ENCODE results near the gene CDH13.

Gene CDH13

GRCh38 chr16:82653550-82654511 lies 27.1 kb downstream of the CDH13 start:
- no peak for DNase-seq

GRCh38 chr16:82655072-82655714 lies 28.4 kb downstream of the CDH13 start:
- no peak for DNase-seq

GRCh38 chr16:82655720-82656490 lies 29.1 kb downstream of the CDH13 start:
- DNase-seq, result no peak

- DNase-seq, result no peak
These were observed 30.5 kb downstream of the CDH13 start for GRCh38 chr16:82657239-82657638.

GRCh38 chr16:82657786-82658185 lies 31.0 kb downstream of the CDH13 start:
- no peak for DNase-seq

- no peak for DNase-seq
These were observed 32.0 kb downstream of the CDH13 start for GRCh38 chr16:82658796-82659195.

GRCh38 chr16:82660075-82660645 lies 33.4 kb downstream of the CDH13 start:
- no peak for DNase-seq

- DNase-seq, result no peak
These were observed 34.2 kb downstream of the CDH13 start for GRCh38 chr16:82660966-82661365.

GRCh38 chr16:82664181-82664580 lies 37.4 kb downstream of the CDH13 start:
- DNase-seq, result no peak

GRCh38 chr16:82665025-82665424 lies 38.3 kb downstream of the CDH13 start:
- no peak for DNase-seq

- no peak for DNase-seq
These were observed 40.7 kb downstream of the CDH13 start for GRCh38 chr16:82667437-82667836.

GRCh38 chr16:82668094-82668493 lies 41.3 kb downstream of the CDH13 start:
- no peak for DNase-seq

GRCh38 chr16:82671741-82672140 lies 45.0 kb downstream of the CDH13 start:
- DNase-seq, result no peak

GRCh38 chr16:82672676-82673075 lies 45.9 kb downstream of the CDH13 start:
- no peak for DNase-seq

GRCh38 chr16:82675300-82675699 lies 48.5 kb downstream of the CDH13 start:
- DNase-seq, result no peak

GRCh38 chr16:82681592-82681991 lies 54.8 kb downstream of the CDH13 start:
- DNase-seq, result no peak

- no peak for DNase-seq
These were observed 56.0 kb downstream of the CDH13 start for GRCh38 chr16:82682767-82683166.

GRCh38 chr16:82684256-82684655 lies 57.5 kb downstream of the CDH13 start:
- no peak for DNase-seq

GRCh38 chr16:82685526-82685925 lies 58.8 kb downstream of the CDH13 start:
- no peak for DNase-seq

- no peak for DNase-seq
These were observed 67.6 kb downstream of the CDH13 start for GRCh38 chr16:82694239-82694874.

GRCh38 chr16:82695806-82696205 lies 69.0 kb downstream of the CDH13 start:
- no peak for DNase-seq

GRCh38 chr16:82699260-82699659 lies 72.5 kb downstream of the CDH13 start:
- DNase-seq, result no peak

All from suppressor macrophage treated with lipopolysaccharide for 1 hour (primary cell).